Activated CD4-positive, alpha-beta T cell treated with anti-CD3 and anti-CD28 coated beads for 24 hours (primary cell): Measurements from ENCODE around the gene DQX1.
A peak's percentile ranks its signal among the peaks of the same experiment; 100 is the strongest.

Experiments used
- DNase-seq, 2 donors: peaks; one replicate each; pipeline ENCODE4 v3.0.0-alpha.2; 2020; ENCODE audit warnings: low read depth in 2 of 2

The DQX1 gene

DNA sequence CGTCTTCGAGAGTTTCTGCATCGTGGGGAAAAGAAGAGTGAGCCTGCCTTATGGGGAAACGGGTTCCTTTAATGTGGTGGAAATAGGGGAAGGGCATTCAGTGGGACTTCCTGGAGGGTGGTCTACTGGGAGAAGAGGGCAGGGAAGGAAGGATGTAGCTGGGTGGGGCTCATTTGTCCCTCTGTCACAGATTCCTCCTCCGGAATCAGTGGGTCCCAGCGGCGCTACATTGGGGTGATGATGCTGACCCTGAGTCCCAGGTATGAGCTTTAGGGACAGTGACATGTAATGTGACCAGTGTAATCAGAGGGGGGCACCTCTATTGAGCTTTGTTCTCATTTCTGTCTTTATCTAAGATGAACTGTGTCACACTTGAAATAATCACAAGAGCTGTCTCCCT is 5.6 kb upstream of the DQX1 start:
- no peak for DNase-seq

DNA sequence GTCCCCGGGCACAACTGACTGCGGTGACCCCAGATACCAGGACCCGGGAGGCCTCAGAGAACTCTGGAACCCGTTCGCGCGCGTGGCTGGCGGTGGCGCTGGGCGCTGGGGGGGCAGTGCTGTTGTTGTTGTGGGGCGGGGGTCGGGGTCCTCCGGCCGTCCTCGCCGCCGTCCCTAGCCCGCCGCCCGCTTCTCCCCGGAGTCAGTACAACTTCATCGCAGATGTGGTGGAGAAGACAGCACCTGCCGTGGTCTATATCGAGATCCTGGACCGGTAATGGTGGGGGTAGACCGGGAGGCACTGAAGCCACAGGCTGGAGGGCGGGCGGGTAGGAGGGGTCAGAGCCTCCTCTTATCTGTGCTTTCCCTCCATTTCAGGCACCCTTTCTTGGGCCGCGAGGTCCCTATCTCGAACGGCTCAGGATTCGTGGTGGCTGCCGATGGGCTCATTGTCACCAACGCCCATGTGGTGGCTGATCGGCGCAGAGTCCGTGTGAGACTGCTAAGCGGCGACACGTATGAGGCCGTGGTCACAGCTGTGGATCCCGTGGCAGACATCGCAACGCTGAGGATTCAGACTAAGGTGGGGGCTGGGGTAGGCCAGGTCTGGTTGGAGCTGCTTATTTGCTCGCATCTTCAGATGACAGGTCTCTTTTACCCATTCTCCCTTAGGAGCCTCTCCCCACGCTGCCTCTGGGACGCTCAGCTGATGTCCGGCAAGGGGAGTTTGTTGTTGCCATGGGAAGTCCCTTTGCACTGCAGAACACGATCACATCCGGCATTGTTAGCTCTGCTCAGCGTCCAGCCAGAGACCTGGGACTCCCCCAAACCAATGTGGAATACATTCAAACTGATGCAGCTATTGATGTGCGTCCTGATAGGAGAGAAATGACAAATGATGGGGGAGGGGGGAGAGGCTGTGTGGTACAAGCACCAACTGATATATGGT is 4.5 kb upstream of the DQX1 start:
- no peak for DNase-seq

DNA sequence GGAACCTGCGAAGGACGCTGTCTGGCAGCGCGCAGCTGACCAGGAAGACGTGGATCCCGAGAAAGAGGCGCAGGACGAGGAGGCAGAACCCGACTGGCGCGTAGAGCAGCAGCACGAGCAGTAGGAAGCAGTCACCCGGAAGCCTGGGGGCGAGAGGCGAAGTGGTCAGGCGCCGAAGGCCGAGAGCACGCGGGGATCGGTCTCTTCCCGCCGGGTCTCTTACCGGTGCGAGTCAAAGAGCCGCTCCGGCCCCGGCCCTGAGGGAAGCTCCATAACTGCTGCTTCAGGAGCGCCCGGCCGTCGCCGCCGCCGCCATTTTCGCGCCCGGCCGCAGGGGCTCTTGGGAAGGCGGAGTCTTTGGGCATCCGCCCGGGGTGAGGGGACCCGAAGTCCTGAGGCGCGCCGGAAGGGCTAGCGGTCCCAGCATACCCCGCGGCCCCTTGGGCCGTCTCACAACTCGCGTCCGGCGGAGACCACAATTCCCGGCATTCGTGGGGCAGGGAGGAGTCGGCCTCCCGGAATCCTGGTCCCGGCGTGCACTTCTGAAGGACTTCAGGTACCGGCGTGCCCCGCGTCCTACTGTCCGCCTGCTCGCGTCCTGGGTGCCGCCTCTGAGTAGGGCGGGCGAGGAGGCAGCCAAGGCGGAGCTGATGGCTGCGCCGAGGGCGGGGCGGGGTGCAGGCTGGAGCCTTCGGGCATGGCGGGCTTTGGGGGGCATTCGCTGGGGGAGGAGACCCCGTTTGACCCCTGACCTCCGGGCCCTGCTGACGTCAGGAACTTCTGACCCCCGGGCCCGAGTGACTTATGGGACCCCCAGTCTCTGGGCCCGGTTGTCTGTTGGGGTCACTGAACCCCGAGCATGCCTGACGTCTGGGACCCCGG is 3.6 kb upstream of the DQX1 start, which contains the start of the genes AUP1 and HTRA2:
Gene AUP1 (minus strand): TSS at position 350 of the 882 bp plus-strand sequence. CDS start 77 bp downstream, at position 273.
Gene HTRA2 (plus strand): TSS at position 577 of the 882 bp plus-strand sequence. CDS start 74 bp downstream, at position 651.
- DNase-seq, result peak; percentile 87 to 92

DNA sequence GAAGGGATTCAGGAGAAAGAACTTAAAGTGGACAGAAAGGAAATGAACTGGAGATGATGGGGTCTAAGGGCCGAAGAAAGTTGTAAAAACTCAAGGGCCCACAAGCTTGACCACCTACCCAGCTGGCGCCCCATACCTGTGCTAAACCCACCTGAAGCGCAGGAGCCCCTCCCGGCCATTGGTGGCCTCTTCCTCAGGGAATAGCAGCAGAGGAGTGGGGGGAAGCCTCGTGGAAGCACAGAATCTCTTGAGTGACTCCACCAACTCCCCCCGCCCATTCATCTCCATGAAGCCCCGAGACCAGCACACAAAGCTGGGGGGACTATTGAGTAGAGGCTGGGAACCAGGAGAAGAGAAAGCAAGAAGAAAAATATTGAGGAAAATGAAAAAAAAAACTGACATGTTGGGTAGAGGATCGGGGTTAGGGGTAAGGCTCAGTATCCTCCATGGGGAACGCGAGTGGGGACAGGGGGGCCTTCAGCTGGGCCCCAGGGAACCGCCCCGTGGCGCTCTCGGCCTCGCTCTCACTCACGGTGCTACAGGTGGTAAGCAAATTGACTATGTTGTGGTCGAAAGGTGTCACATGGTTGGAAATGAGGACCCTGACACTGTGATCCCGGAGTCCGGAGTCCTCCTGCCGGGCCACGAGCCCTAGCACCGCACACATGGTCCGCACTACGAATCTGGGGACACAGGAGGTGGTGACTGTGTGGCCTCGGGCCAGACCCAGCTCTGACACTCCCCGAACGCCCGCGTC is 2.7 kb upstream of the DQX1 start:
- DNase-seq, result no peak

DNA sequence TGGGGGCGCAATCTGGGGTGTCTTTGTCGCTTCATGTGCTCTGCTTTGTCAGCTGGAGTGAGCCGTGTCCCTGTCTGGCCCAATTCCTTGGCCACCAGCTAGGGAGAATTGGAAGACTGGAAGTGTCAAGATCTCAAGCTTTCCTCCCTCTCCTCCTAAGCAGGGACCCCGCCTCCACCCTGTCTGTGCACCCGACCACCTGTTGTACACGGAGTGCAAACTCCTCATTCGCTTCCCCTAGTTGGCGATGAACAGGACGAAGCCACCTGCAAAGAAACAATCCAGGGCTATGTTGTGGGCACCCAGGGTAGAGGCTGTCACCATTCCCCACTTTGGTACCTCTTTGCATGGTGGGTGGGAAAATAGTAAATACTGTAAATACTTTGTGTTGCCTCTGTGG is 1.7 kb upstream of the DQX1 start:
- DNase-seq, result no peak

DNA sequence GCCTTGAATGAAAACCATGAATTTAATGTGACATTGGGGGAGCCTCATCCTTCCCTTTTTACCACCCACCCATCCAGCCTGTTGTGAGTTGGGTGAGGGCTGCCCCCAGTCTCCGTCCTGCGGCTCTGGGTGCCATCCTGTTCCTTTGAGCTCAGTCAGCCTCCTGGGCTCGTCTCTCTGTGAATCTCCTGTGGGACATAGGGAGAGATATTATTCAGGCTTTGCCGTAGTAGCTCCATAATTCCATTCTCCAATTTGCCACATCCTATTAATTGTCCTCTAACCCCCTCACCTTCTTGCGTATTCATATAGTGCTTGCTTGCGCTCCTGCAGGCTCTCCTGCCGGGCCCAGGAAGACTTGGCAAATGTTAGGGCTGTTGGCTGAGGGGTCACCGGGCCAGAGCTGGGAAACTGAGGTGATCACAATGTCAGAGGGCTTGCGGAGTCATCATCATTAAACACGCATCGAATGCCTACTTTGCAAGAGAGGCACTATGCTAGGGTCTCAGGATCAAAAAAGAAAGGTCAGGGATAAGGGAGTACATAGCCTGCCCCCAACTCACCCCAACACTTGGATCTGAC is 709 bp upstream of the DQX1 start:
- DNase-seq, result no peak

DNA sequence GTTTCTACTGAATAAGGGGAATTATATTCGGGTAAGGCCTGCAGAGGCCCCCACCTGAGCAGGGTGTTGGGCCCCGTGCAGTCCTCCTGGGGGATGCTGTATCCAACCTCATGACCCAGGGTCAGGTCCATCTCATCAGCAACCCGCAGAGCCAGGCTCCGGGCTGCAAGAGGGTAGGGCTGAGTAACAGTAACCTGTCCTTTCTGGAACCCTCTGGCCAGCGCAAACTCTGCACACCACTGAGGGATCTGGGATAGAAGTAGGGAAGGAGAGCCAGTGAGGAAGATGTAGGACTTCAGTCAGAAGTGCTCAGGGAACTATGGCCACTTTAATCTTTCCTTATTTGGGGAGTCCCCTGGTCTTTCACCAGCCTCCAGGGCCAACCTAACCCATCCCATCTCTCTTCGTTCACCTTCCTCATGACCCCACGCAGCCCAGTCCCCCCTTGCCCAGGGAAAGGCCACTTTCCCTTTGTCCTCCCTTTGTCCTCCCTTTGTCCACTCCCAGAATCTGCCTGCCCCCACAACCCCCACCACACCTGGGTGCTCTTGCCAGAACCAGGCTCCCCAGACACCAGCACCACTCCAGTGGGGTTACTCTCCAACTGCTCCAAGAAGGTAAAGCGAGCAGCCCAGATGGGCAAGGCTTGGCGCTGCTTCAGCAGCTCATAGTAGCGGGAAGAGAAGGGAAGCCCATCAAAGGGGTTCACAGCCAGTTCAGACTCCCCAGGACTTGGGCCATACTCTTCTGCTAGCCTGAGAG is 895 bp downstream of the DQX1 start:
- no peak for DNase-seq

DNA sequence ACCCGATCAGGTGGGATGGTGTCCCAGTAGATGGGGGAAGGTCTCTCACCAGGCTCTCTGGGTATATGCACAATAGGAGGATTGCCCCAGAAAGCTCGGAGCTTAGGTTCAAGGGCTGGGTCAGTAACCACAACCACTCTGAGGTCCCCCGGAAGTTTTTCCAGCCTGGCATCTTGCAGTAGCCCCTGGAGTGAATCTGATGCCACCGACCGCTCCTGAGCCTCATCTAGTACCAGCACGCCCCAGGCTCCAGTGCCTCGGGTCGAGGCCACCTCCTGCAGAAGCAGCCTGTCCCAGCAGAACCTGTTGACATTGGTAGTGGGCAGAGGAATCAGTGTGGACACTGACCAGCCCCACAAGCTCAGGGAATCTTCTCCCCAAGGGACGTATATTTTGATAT is 2.0 kb downstream of the DQX1 start:
- DNase-seq, result no peak

DNA sequence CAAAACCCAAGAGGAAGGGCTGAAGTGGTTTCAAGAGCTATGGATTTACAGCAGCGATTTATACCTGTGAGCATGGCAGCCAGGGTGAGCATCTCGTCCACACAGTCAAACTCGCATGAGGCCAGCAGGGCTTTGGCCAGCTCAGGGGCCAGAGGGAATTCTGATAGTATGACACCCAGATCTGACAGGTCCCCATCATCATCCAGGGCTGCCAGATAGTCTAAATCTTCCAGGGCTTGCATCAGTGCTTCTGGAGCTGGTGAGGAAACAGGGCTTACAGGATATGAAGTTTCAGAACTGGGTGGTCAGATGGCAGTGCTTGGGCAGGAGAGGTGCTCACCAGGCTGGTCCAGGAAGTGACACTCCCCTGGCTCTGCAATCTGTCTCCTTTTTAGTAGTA is 3.5 kb downstream of the DQX1 start:
- no peak for DNase-seq

DNA sequence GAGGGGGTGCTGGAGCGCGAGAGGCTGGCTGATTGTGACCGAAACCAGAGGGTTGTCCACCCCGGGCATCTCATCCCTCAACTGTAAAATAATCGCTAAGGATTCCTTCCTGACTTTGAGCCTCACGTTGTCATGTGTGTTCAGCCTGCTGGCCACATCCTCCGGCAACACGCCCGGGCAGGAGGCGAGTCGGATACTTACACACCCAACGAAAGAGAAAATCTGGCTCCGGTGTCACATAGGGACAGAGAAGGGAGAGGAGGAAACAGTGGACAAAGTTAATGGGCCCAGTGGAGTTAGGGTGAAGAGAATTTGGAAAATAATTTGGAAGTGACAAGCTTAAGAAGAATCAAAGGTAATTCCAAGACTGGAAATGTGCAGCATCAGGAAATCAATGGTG is 9.4 kb downstream of the DQX1 start:
- no peak for DNase-seq

DNA sequence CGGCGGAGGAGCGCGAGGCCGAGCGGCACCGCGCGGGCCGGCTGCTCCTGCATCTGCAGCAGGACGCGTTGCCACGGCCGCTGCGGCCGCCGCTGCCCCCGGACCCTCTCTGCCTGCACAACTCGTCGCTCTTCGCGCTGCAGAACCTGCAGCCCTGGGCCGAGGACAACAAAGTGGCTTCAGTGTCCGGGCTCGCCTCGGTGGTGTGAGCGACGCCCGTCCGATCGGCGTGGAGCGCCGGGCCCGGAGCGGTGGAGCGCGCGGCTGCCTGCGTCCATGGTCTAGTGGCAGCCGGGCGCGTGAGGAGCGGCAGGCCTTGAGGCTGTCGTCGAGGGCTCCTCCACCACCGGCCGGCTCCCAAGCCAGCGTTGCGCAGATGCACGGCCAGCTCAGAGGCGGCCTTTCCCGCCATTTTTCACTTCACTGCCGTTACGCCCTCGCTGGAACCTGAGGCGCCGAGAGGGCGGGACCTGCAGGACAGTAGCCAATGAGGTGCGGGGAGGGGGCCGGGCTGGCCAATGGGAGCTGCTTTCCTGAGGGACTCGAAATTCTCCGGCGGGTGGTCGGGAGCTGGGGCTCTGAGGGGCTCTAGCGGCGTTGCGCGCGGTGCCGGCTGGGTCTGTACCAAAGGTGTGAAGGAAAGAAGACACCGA is 9.9 kb downstream of the DQX1 start:
- DNase-seq, result peak; percentile 70

DNA sequence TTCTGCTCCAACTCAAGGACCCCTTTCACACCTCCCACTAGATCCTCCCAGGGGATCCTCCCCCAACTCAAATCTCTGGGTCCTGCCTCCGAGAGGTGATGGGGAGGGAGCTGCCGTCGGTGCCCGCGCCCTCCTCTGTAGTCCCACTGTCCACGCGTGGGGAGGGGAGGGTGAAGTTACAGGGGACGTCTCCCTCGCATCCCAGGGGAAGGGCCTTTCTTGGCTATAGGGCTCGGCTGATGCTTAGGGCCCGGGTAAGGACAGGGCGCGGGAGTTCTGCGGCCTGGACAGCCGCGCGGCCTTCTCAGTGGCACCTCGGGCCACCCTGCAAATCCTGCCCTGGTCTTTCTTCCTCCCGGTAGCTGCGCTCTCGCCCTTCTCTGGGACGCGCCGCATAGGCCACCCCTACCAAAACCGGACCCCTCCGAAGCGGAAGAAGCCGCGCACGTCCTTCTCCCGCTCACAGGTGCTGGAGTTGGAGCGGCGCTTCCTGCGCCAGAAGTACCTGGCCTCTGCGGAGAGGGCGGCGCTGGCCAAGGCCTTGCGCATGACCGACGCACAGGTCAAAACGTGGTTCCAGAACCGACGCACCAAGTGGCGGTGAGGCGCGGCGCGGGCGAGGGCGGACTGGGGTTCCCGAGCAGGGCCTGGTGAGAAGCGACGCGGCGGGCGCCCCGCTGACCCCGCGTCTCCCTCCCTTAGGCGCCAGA is 10.6 kb downstream of the DQX1 start:
- no peak for DNase-seq

DNA sequence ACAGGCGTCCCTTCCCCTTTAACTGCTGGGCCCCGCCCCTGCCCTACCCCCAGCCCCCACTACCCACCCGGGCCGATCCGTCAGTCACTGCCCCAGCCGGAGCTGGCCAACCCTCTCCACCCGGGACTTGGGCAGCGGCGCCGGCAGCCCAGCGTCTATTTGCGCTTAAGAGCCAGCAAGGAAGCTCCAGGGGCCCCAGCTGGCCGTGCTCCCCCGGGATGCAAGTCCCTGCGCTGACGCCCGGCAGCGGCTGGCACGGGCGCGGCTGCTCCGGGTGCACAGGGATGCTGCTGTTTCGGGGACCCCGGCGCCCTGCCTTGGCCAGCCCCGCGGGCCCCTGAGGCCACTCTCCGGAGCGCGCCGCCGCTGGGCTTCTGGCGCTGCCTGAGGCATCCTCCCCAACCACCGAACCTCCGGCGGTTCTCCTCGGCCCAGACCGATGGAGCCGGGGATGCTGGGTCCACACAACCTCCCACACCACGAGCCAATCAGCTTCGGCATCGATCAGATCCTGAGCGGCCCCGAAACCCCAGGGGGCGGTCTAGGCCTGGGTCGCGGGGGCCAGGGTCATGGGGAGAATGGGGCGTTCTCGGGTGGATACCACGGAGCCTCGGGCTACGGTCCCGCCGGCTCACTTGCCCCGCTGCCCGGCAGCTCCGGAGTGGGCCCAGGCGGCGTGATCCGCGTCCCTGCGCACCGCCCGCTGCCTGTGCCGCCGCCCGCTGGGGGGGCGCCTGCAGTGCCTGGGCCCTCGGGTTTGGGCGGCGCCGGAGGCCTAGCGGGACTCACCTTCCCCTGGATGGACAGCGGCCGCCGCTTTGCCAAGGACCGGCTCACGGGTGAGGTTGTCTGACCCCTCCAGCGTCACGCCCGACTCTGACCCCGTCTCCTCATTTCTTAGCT is 11.4 kb downstream of the DQX1 start, which contains the start of gene TLX2:
Gene TLX2 (plus strand): TSS at position 83 of the 903 bp plus-strand sequence. CDS start 357 bp downstream, at position 440.
- no peak for DNase-seq

DNA sequence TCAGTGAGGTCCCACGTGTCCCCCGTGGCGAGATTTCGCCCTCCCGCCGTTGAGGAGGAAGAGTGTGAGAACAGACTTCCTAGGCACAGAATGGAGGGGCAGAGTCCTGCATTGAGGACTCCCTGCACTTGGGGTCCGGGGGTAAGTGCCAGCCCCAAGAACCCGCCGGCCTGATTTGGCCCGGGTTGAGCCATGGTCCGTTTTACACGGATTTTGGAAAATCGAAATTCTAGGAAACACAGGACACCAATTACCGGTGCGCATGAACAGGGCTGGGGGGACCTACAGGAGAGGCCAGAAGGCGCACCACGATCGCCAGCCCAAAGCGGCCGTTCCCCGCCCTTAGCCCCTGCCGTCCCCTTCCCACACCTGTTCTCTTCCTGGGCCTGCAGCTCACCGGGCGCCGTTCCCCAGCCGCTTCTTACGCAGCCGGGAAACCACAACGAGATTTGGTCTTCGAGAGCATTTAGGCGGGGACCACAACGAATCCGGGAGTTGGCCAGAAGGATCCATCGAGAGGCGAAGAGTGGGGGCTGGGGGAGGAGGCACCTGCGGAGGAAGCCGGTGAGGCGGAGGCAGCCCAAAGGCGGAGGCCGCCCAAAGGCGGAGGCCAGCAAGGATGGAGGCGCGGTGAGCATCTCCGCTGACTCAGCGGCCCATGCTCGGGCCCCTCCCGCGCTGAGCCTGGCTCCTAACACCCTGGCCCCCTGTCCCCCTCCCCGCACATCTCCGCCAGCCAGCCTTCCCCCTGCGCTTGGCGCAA is 12.2 kb downstream of the DQX1 start:
- DNase-seq, result no peak

DNA sequence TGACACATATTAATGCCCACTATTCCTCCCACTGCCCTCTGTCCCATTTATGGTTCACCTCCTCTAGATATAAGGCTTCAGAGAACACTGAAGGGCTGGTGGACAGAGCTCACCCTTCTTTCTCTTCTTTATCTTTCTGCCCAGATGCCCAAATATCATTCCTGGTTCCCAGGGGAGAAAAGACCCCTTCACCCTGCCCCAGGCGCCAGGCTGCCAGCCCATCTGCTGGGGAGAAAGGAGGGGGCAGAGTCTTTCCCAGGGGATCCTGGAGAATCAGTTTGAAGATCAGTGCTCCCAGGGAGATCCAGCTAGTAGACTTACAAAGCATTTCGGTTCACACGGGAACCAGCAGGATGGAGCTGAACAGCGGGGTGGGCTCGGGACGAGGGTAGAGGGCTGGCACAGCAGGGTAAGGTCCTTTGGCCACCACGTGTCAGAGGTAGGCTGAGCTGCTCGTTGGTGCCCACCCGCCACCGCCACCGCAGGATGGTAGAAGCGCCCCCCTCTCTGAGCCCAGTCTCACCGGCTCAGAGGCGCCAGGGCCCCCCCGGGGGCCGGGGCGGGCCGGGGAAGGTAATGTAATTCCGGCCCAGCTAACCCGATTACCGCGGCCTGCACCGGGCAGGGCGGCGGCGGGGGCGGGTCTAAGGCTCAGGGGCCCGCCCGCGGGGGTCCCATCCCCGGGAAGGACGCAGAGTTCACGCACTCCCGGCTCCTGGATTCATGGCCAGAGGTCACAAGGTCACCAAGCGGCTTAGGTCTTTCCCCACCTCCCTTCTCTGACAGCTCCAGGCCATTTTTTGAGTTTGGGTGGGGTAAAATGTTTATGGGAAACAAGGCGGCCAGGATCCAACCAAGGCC is 13.1 kb downstream of the DQX1 start:
- DNase-seq, result no peak
